PC-3 (cell line): Measurements from ENCODE around the gene CAPN10. TPM values are rescaled to one million over a fixed set of nuclear protein-coding genes. Genes with fewer than 3 reads are reported as not detected.

Experiments used
- ATAC-seq: fragments of 200-7000 bp; cut with Tn5 transposase; 2 replicates; pipeline ENCODE4 v1.9.1; 2020; ENCODE audit warnings: mild to moderate bottlenecking, moderate library complexity
- BruUV-seq: library from RNA; stranded (reverse); fragments of 400-500 nt; replicated peaks from 2 replicates; lab custom pipeline; 2021; lab: Mats Ljungman, UMichigan
- CTCF ChIA-PET: fragments of 300-600 bp; sonication (Branson Sonifier 250); formaldehyde crosslinking; loops from one replicate; lab custom pipeline; 2022; ENCODE audit warnings: antibody characterized with exemption; lab: Charles Lee
- POLR2A ChIA-PET: fragments of 300-600 bp; sonication (Branson Sonifier 250); formaldehyde crosslinking; loops from one replicate; lab custom pipeline; 2022; ENCODE audit warnings: antibody characterized with exemption; ENCODE audit not compliant: unreplicated experiment; lab: Charles Lee
- DNase-seq: peaks from one replicate; pipeline ENCODE4 v3.0.0-alpha.2; 2015
- H2AFZ ChIP-seq: fragments of 300-600 bp; sonication (generic); 2 replicates; pipeline ENCODE4 v1.6.0; 2016; ENCODE audit warnings: antibody characterized with exemption, low read length
- H3F3A ChIP-seq: fragments of 300-600 bp; sonication (generic); one replicate; pipeline ENCODE4 v1.6.0; 2017; ENCODE audit warnings: antibody characterized with exemption, low read length, control low read depth, mild to moderate bottlenecking; ENCODE audit not compliant: unreplicated experiment
- H3K27ac ChIP-seq: fragments of 300-600 bp; sonication (generic); 2 replicates; pipeline ENCODE4 v1.5.1; 2016; ENCODE audit warnings: mild to moderate bottlenecking, low read length
- H3K27me3 ChIP-seq: fragments of 300-600 bp; sonication (generic); 2 replicates; pipeline ENCODE4 v1.6.1; 2016; ENCODE audit warnings: low read length, mixed read lengths
- H3K36me3 ChIP-seq: fragments of 300-600 bp; sonication (generic); 2 replicates; pipeline ENCODE4 v1.6.1; 2016; ENCODE audit warnings: low read depth, mixed run types, low read length, mixed read lengths
- H3K4me1 ChIP-seq: fragments of 300-600 bp; sonication (generic); 2 replicates; pipeline ENCODE4 v1.5.1; 2016; ENCODE audit warnings: low read length; ENCODE audit not compliant: insufficient read depth
- H3K4me2 ChIP-seq: fragments of 300-600 bp; sonication (generic); 2 replicates; pipeline ENCODE4 v1.6.0; 2016; ENCODE audit warnings: low read length
- H3K4me3 ChIP-seq: fragments of 300-600 bp; sonication (generic); 2 replicates; pipeline ENCODE4 v1.5.1; 2016; ENCODE audit warnings: mild to moderate bottlenecking, low read length, mixed read lengths
- H3K79me2 ChIP-seq: fragments of 300-600 bp; sonication (generic); 2 replicates; pipeline ENCODE4 v1.6.1; 2017; ENCODE audit warnings: low read length, mixed read lengths
- H3K9ac ChIP-seq: fragments of 300-600 bp; sonication (generic); 2 replicates; pipeline ENCODE4 v1.6.0; 2016; ENCODE audit warnings: mild to moderate bottlenecking, low read length
- H3K9me2 ChIP-seq: fragments of 300-600 bp; sonication (generic); replicated peaks from 2 replicates; pipeline ENCODE4 v1.6.1; 2016; ENCODE audit warnings: mixed run types, low read length, mixed read lengths
- H3K9me3 ChIP-seq: fragments of 300-600 bp; sonication (generic); 2 replicates; pipeline ENCODE4 v1.6.1; 2016; ENCODE audit warnings: low read length, mixed read lengths
- H4K20me1 ChIP-seq: fragments of 300-600 bp; sonication (generic); 2 replicates; pipeline ENCODE4 v1.6.1; 2016; ENCODE audit warnings: low read length, mixed read lengths
- CTCF ChIP-seq: fragments of 300-600 bp; sonication (generic); conservative IDR thresholded peaks from 2 replicates; pipeline ENCODE4 v1.5.1; 2017; ENCODE audit warnings: antibody characterized with exemption, low read depth, mild to moderate bottlenecking, low read length
- EZH2 ChIP-seq: fragments of 300-600 bp; sonication (generic); IDR thresholded peaks from one replicate; pipeline ENCODE4 v1.6.1; 2017; ENCODE audit warnings: antibody characterized with exemption, mild to moderate bottlenecking, low read length; ENCODE audit not compliant: unreplicated experiment
- EZH2phosphoT487 ChIP-seq: fragments of 300-600 bp; sonication (generic); IDR thresholded peaks from 2 replicates; pipeline ENCODE4 v1.6.1; 2018; ENCODE audit warnings: mild to moderate bottlenecking, antibody characterized with exemption, low read length, borderline replicate concordance
- intact Hi-C: fragments of 100-400 bp; cut with micrococcal nuclease; formaldehyde crosslinking; loops from 2 replicates; pipeline ENCODE4 v1.9.0; 2023
- total RNA-seq: library from RNA; depleted of rRNA; stranded (reverse); fragments of >200 nt; gene quantifications from 2 replicates; pipeline ENCODE4 v1.2.3, GENCODE V29; 2014

Gene CAPN10
- total RNA-seq, 1 experiment from 2014 or later: 32.2 TPM

GRCh38 chr2:240588669-240589068 lies 2.1 kb downstream of the CAPN10 start:
- Histone ChIP-seq H3K9me2 (no peaks in the 10 kb centered on the region), H3K9me3 (no peaks in the 10 kb centered on the region), H3K9ac (no peak overlapping the region), H3K4me1 (peaks cover 21% of the 10 kb centered on the region), H3K36me3 (no peaks in the 10 kb centered on the region), H3K4me3 (no peak overlapping the region), H4K20me1 (peaks cover 8% of the 10 kb centered on the region; the same call in 1 of the 2 replicates), H2AFZ (no peak overlapping the region), H3F3A (no peaks in the 10 kb centered on the region), H3K79me2 (peaks cover 81% of the 10 kb centered on the region), H3K27me3 (no peaks in the 10 kb centered on the region), H3K4me2 (peak overlapping the region; percentile 96), H3K27ac (no peak overlapping the region)
- ATAC-seq (no peak), DNase-seq (no peak)
- BruUV-seq: no TSS peak
- intact Hi-C loops: no loop called here
- POLR2A ChIA-PET: interaction anchor here (0.6 kb wide), 1 partner anchor 17 kb away, joined by 4 read pairs; no protein-coding TSS in a partner anchor
- TF ChIP-seq CTCF (no peak), EZH2phosphoT487 (no peak), EZH2 (no peak)
- CTCF ChIA-PET: no interaction called here

GRCh38 chr2:240589375-240589774 lies 2.8 kb downstream of the CAPN10 start:
- peaks cover 21% of the 10 kb centered on the region for H3K4me1 ChIP-seq
- H3K9me2 ChIP-seq: no peaks in the 10 kb centered on the region
- H2AFZ ChIP-seq: no peak overlapping the region
- ChIA-PET POLR2A (no interaction called here), CTCF (no interaction called here)
- BruUV-seq: no TSS peak
- H3F3A ChIP-seq: no peaks in the 10 kb centered on the region
- peaks cover 75% of the 10 kb centered on the region for H3K79me2 ChIP-seq
- TF ChIP-seq EZH2 (no peak), CTCF (no peak), EZH2phosphoT487 (no peak)
- H3K9me3 ChIP-seq: no peaks in the 10 kb centered on the region
- H3K27ac ChIP-seq: no peak overlapping the region
- DNase-seq (no peak), ATAC-seq (no peak)
- H3K36me3 ChIP-seq: no peaks in the 10 kb centered on the region
- no peak overlapping the region for H3K4me3 ChIP-seq
- no peak overlapping the region for H3K9ac ChIP-seq
- intact Hi-C loops: no loop called here
- no peaks in the 10 kb centered on the region for H3K27me3 ChIP-seq
- no peak overlapping the region for H3K4me2 ChIP-seq
- H4K20me1 ChIP-seq: peaks cover 8% of the 10 kb centered on the region; the same call in 1 of the 2 replicates

- H3K36me3 ChIP-seq: no peaks in the 10 kb centered on the region
- no TSS peak for BruUV-seq
- no peaks in the 10 kb centered on the region for H3F3A ChIP-seq
- H3K4me1 ChIP-seq: peaks cover 16% of the 10 kb centered on the region
- no peak for DNase-seq
- TF ChIP-seq EZH2 (no peak), EZH2phosphoT487 (no peak), CTCF (no peak)
- H4K20me1 ChIP-seq: peaks cover 8% of the 10 kb centered on the region; the same call in 1 of the 2 replicates
- no peak overlapping the region for H3K4me2 ChIP-seq
- CTCF ChIA-PET: no interaction called here
- intact Hi-C loops: no loop called here
- H3K27ac ChIP-seq: no peak overlapping the region
- H3K27me3 ChIP-seq: no peaks in the 10 kb centered on the region
- ATAC-seq: no peak
- H3K9ac ChIP-seq: no peak overlapping the region
- H3K9me2 ChIP-seq: no peaks in the 10 kb centered on the region
- POLR2A ChIA-PET: no interaction called here
- no peak overlapping the region for H2AFZ ChIP-seq
- no peaks in the 10 kb centered on the region for H3K9me3 ChIP-seq
- H3K4me3 ChIP-seq: no peak overlapping the region
- peaks cover 69% of the 10 kb centered on the region for H3K79me2 ChIP-seq
These were observed 3.5 kb downstream of the CAPN10 start for GRCh38 chr2:240589850-240590525.
